ENCODE measurements around the gene CCDC85B. TPM values are rescaled to one million over a fixed set of nuclear protein-coding genes. Genes with fewer than 3 reads are reported as not detected.

Gene CCDC85B
- total and polyA plus RNA-seq, 2 of the 8 experiments (the other 6 are each of a cell fraction or from before 2014, with no cell fraction given): 19.8 to 30.8 TPM

GRCh38 chr11:65883058-65883761, 7.3 kb upstream of the CCDC85B start:
- 90% methylated on average over 13 of the region's 13 CpGs; no CpG with 5 or more reads in 1 of the 2 experiments for WGBS, 2 experiments (ENCODE audit: extremely low coverage in 1 of 2, insufficient coverage in 1 of 2, insufficient read length in 1 of 2, insufficient replicate concordance in 2 of 2, low coverage in 1 of 2, low lambda C conversion rate in 2 of 2, missing lambda C conversion rate in 1 of 2)
- Histone ChIP-seq H2BK12ac (ENCODE audit: low read depth, low read length) (no peak overlapping the region), H4K8ac (ENCODE audit: extremely low read depth, insufficient read depth, low read length) (no peak overlapping the region), H4K91ac (replicated peaks; ENCODE audit: insufficient read length, low read length) (no peak overlapping the region), H2BK120ac (replicated peaks; ENCODE audit: low read depth, low read length) (no peak overlapping the region), H3K23ac (ENCODE audit: insufficient read length) (no peak overlapping the region), H3K9me3 (ENCODE audit: insufficient read depth in 2 of 2, low read depth in 1 of 2, low read length in 1 of 2) (no peaks in the 10 kb centered on the region), H3K4me3 (ENCODE audit: extremely low read depth in 1 of 4, insufficient read depth in 2 of 4, low read depth in 3 of 4, low read length in 4 of 4) (no peak overlapping the region), H4K5ac (ENCODE audit: insufficient read length, low read depth, low read length) (no peak overlapping the region), H4K20me1 (replicated peaks in 1 of 2; ENCODE audit: control insufficient read depth in 1 of 2, insufficient read depth in 2 of 2, low read length in 2 of 2) (peaks cover 6 to 7% of the 10 kb centered on the region in 2 experiments), H3K23me2 (ENCODE audit: low read depth, low read length) (peaks cover 5% of the 10 kb centered on the region), H2AK5ac (ENCODE audit: low read depth, low read length) (no peak overlapping the region), H3K14ac (ENCODE audit: insufficient read length) (no peak overlapping the region), H2AFZ (ENCODE audit: low read length) (no peak overlapping the region), H3K4ac (replicated peaks; ENCODE audit: insufficient read length, low read depth, low read length) (no peak overlapping the region), H2BK15ac (ENCODE audit: low read length) (no peak overlapping the region), H3K79me2 (ENCODE audit: control insufficient read depth in 1 of 2, insufficient read depth in 2 of 2, low read length in 2 of 2) (peaks cover 0 to 4% of the 10 kb centered on the region in 2 experiments; a peak in 1 of 4 replicates), H3K18ac (ENCODE audit: extremely low read depth, low read length) (no peak overlapping the region), H3K36me3 (ENCODE audit: control insufficient read depth in 2 of 4, insufficient read depth in 4 of 4, low read length in 3 of 4) (peaks cover 8 to 22% (median 18%) of the 10 kb centered on the region in 4 experiments; a peak in 7 of 8 replicates), H3K4me1 (replicated peaks in 1 of 4; ENCODE audit: control insufficient read depth in 3 of 4, insufficient read depth in 4 of 4, low read length in 3 of 4) (peaks cover 0 to 6% (median 3%) of the 10 kb centered on the region in 4 experiments; a peak in 4 of 7 replicates), H3K56ac (replicated peaks; ENCODE audit: insufficient read length, low read depth, low read length) (no peak overlapping the region), H3K79me1 (ENCODE audit: low read depth, low read length) (no peaks in the 10 kb centered on the region), H3K27ac (ENCODE audit: low read depth, low read length) (no peak overlapping the region), H3K27me3 (replicated peaks in 1 of 4; ENCODE audit: control insufficient read depth in 3 of 4, extremely low read depth in 1 of 4, insufficient read depth in 3 of 4, low read length in 3 of 4) (no peaks in the 10 kb centered on the region), H3K9ac (replicated peaks in 1 of 4; ENCODE audit: extremely low read depth in 1 of 4, low read depth in 3 of 4, low read length in 3 of 4) (no peak overlapping the region), H2BK5ac (ENCODE audit: low read depth, low read length) (no peak overlapping the region), H3K4me2 (ENCODE audit: insufficient read depth in 1 of 2, low read depth in 2 of 2, low read length in 2 of 2) (no peak overlapping the region), H2BK20ac (ENCODE audit: low read length) (no peak overlapping the region)
- FAIRE-seq (no peak), DNase-seq (ENCODE audit: low read depth in 1 of 2, low spot score in 2 of 2) (no peak)
- ChIA-PET CTCF (ENCODE audit: partially characterized antibody) (interaction anchor here (1.1 to 19.6 kb wide), 17 partner anchors 9 to 172 kb away, joined by 3 to 283 read pairs (median 16); partner anchors contain the start of genes CCDC85B, CFL1, EFEMP2 and FOSL1), POLR2A (ENCODE audit: partially characterized antibody) (interaction anchor here (1.3 to 39.7 kb wide), 5 partner anchors 27 to 166 kb away, joined by 3 to 1071 read pairs (median 4); partner anchors contain the start of genes BANF1, CFL1, EFEMP2 and MUS81)
- TF ChIP-seq, protein P1, sequence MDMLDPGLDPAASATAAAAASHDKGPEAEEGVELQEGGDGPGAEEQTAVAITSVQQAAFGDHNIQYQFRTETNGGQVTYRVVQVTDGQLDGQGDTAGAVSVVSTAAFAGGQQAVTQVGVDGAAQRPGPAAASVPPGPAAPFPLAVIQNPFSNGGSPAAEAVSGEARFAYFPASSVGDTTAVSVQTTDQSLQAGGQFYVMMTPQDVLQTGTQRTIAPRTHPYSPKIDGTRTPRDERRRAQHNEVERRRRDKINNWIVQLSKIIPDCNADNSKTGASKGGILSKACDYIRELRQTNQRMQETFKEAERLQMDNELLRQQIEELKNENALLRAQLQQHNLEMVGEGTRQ (IDR thresholded peaks at IDR 0.05; ENCODE audit: low read length): no peak
- peak; percentile 5; the same call in 1 of the 2 replicates for TF ChIP-seq POLR2AphosphoS5 (IDR thresholded peaks at IDR 0.05; ENCODE audit: low read depth, low read length)
- no peak for TF ChIP-seq MAX (IDR thresholded peaks at IDR 0.05)

Data from H1 (cell line).